Ishikawa (cell line): ENCODE data around the gene PDCD1LG2.

ENCODE experiments used
- CEBPB ChIP-seq: IDR thresholded peaks from 2 replicates; pipeline ENCODE4 v1.6.1; 2012
- CREB1 ChIP-seq: IDR thresholded peaks from 2 replicates; pipeline ENCODE4 v1.6.1; 2012; ENCODE audit warnings: low read depth
- EGR1 ChIP-seq: IDR thresholded peaks from 2 replicates; pipeline ENCODE4 v1.6.1; 2012
- EP300 ChIP-seq: IDR thresholded peaks from 2 replicates; pipeline ENCODE4 v1.6.1; 2012; ENCODE audit warnings: borderline replicate concordance
- FOXM1 ChIP-seq: IDR thresholded peaks from 2 replicates; pipeline ENCODE4 v1.6.1; 2012; ENCODE audit warnings: low read depth, borderline replicate concordance
- NFIC ChIP-seq: IDR thresholded peaks from 2 replicates; pipeline ENCODE4 v1.6.1; 2012
- RAD21 ChIP-seq: IDR thresholded peaks from 2 replicates; pipeline ENCODE4 v1.6.1; 2012; ENCODE audit warnings: low read depth
- REST ChIP-seq: IDR thresholded peaks from 2 replicates; pipeline ENCODE4 v1.6.1; 2012; ENCODE audit warnings: low read depth, mild to moderate bottlenecking
- TAF1 ChIP-seq: IDR thresholded peaks from 2 replicates; pipeline ENCODE4 v1.6.1; 2012; ENCODE audit warnings: low read depth, mild to moderate bottlenecking
- TCF12 ChIP-seq: IDR thresholded peaks from 2 replicates; pipeline ENCODE4 v1.6.1; 2012; ENCODE audit warnings: low read depth
- TEAD4 ChIP-seq: IDR thresholded peaks from 2 replicates; pipeline ENCODE4 v1.6.1; 2012
- YY1 ChIP-seq: IDR thresholded peaks from 2 replicates; pipeline ENCODE4 v1.6.1; 2012; ENCODE audit warnings: low read depth
- ZBTB7A ChIP-seq: IDR thresholded peaks from 2 replicates; pipeline ENCODE4 v1.6.1; 2012; ENCODE audit warnings: low read depth
- TF ChIP-seq, protein P1 (sequence below): IDR thresholded peaks from 2 replicates; pipeline ENCODE4 v1.6.1; 2012
- TF ChIP-seq, protein P2 (sequence below): IDR thresholded peaks from 2 replicates; pipeline ENCODE4 v1.6.1; 2012

Gene PDCD1LG2

GRCh38 chr9:5578018-5578697, 67.8 kb downstream of the PDCD1LG2 start:
- TF ChIP-seq, protein P1, sequence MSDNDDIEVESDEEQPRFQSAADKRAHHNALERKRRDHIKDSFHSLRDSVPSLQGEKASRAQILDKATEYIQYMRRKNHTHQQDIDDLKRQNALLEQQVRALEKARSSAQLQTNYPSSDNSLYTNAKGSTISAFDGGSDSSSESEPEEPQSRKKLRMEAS = no peak
- TF ChIP-seq CEBPB (no peak), EP300 (no peak), TCF12 (no peak), ZBTB7A (no peak), TAF1 (no peak), NFIC (no peak), EGR1 (no peak), FOXM1 (no peak), RAD21 (no peak), TEAD4 (no peak), REST (no peak), CREB1 (no peak), YY1 (no peak)
- TF ChIP-seq, protein P2, sequence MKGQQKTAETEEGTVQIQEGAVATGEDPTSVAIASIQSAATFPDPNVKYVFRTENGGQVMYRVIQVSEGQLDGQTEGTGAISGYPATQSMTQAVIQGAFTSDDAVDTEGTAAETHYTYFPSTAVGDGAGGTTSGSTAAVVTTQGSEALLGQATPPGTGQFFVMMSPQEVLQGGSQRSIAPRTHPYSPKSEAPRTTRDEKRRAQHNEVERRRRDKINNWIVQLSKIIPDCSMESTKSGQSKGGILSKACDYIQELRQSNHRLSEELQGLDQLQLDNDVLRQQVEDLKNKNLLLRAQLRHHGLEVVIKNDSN = no peak

GRCh38 chr9:5578698-5579085, 68.4 kb downstream of the PDCD1LG2 start:
- TF ChIP-seq, protein P1 = no peak
- TF ChIP-seq EGR1 (no peak), TEAD4 (no peak), YY1 (no peak), EP300 (no peak), NFIC (no peak), CEBPB (no peak), REST (no peak), FOXM1 (no peak), TAF1 (no peak), TCF12 (no peak), CREB1 (no peak), RAD21 (no peak), ZBTB7A (no peak)
- TF ChIP-seq, protein P2 = no peak

- no peak for TF ChIP-seq REST
- no peak for TF ChIP-seq EP300
- no peak for TF ChIP-seq TEAD4
Measured at GRCh38 chr9:5579881-5580280, 69.5 kb downstream of the PDCD1LG2 start.

DNA sequence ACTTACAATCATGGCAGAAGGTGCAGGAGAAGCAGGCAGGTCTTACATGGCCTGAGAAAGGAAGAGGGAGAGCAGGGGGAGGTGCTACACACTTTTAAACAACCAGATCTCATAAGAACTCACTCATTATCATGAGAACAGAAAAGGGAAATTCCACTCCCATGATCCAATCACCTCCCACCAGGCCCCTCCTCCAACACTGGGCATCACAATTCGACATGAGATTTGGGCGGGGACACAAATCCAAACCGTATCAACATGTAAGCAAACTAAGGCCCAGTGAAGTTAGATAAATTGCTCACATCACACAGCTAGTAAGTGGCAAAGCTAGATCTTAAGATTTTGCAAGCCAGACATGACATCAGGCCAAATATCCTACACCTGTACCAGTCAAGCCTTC, 70.3 kb downstream of the PDCD1LG2 start:
- no peak for TF ChIP-seq CEBPB
- TF ChIP-seq, protein P2 = no peak
- no peak for TF ChIP-seq FOXM1
- TF ChIP-seq REST = no peak
- TF ChIP-seq TAF1 = no peak
- TF ChIP-seq, protein P1 = no peak
- TF ChIP-seq RAD21 = no peak
- no peak for TF ChIP-seq ZBTB7A
- TF ChIP-seq NFIC = no peak
- no peak for TF ChIP-seq EGR1
- TF ChIP-seq YY1 = no peak
